Stimulated activated CD4-positive, alpha-beta T cell treated with anti-CD3 and anti-CD28 coated beads, TNF-alpha, amount 100 ng/mL, for 4 hours (primary cell): ENCODE data around the gene SNRNP70.
"Not testable (repeated sequence)": the region's sequence is repeated elsewhere in the genome, so short reads cannot be mapped to it uniquely, and the experiment has no call there.

Experiments used
- DNase-seq, 3 experiments: peaks; one replicate each; pipeline ENCODE4 v3.0.0-alpha.2; 2020; ENCODE audit warnings: low read depth in 3 of 3

Gene SNRNP70

GRCh38 chr19:49085020-49085867 lies at the start of gene SNRNP70:
Gene SNRNP70, plus strand, starts transcription at chr19:49085451. Its CDS starts 964 bp downstream, at chr19:49086415.
- peak; percentile 97 to 99 (median 98) for DNase-seq

- not testable (repeated sequence) for DNase-seq
These were observed 48.4 kb upstream of the SNRNP70 start, which contains the start of gene CGB1 for GRCh38 chr19:49036815-49037214. Gene CGB1, minus strand, starts transcription at chr19:49036895. Its CDS starts 184 bp downstream, at chr19:49036711.

DNA sequence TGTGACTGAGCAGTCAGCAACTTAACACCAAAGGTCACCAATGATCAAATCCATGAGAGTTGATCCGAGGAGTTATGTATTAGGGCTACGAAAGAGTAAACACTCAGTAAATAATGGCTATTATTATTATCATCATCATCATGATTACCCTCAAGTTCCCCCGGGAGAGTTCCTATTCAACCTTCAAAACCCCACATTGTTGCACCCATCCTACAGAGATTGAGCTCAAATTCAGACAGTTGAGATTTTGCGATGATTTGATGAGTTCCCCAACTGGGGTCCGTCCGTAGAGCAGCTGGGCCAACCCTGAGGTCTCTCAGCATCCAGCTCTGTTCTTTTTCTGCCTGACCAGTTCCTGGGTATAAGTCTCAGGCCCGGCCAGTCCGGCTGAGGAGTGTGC lies 47.1 kb upstream of the SNRNP70 start:
- DNase-seq, result not testable (repeated sequence)

DNA sequence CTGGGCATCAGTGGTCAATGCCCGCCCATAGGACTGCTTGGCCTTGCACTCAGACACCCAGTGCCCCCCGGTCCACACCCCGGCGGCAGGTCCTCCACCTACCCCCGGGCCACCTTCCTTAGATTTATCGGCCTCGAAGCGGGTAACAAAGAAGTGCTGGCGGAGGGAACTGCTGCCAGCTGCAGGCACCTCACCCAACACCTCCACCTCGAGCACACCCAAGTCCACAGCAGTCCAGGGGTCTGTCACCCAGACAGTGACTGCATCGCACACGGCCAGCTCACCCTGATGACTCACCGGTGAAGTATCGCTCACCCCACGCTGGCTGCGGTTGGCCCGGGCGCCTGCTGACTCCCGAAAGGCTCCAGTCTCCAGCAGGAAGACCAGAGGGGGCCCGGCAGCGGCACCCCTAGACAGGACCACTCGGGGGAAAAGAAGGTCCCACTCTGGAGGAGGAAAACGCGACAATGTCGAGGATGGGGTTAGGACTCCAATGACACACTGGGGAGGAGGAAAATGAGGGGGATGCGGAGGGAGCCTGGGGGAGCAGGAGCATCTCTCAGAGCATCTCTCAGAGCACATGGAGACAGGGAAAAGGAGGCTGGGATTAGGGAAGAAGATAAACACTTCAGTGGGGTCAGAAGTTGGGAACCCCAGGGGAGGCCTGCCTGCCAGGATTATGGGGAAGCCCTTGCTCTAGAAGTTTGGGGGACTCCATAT lies 46.5 kb upstream of the SNRNP70 start:
- not testable (repeated sequence) for DNase-seq

GRCh38 chr19:49039736-49040135 lies 45.5 kb upstream of the SNRNP70 start:
- DNase-seq, result not testable (repeated sequence)

- DNase-seq, result no peak
These were observed 43.1 kb upstream of the SNRNP70 start for GRCh38 chr19:49042177-49042576.

- not testable (repeated sequence) for DNase-seq
These were observed 42.6 kb upstream of the SNRNP70 start for GRCh38 chr19:49042666-49043065.

DNA sequence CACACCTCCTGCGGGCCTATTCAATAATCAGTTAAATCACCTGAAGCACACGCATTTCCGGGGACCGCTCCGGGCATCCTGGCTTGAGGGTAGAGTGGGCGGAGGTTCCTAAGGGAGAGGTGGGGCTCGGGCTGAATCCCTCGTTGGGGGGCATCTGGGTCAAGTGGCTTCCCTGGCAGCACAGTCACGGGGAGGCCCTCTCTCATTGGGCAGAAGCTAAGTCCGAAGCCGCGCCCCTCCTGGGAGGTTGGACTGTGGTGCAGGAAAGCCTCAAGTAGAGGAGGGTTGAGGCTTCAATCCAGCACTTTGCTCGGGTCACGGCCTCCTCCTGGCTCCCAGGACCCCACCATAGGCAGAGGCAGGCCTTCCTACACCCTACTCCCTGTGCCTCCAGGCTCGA lies 41.7 kb upstream of the SNRNP70 start, which contains the start of gene CGB5:
TSS of gene CGB5 (plus strand) at position 301 of the 400 bp plus-strand sequence. CDS start 362 bp downstream, outside the sequence.
- DNase-seq, result not testable (repeated sequence)

GRCh38 chr19:49049011-49049410 lies 36.2 kb upstream of the SNRNP70 start, which contains the start of gene CGB8:
Gene CGB8, minus strand, starts transcription at chr19:49049111. Its CDS starts 372 bp downstream, at chr19:49048739.
- DNase-seq, result not testable (repeated sequence)

DNA sequence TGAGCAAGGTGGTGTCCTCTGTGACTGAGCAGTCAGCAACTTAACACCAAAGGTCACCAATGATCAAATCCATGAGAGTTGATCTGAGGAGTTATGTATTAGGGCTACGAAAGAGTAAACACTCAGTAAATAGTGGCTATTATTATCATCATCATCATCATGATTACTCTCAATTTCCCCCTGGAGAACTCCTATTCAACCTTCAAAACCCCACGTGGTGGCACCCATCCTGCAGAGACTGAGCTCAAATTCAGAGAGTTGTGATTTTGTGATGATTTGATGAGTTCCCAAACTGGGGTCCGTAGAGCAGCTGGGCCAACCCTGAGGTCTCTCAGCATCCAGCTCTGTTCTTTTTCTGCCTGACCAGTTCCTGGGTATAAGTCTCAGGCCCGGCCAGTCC lies 35.4 kb upstream of the SNRNP70 start:
- DNase-seq, result not testable (repeated sequence)

DNA sequence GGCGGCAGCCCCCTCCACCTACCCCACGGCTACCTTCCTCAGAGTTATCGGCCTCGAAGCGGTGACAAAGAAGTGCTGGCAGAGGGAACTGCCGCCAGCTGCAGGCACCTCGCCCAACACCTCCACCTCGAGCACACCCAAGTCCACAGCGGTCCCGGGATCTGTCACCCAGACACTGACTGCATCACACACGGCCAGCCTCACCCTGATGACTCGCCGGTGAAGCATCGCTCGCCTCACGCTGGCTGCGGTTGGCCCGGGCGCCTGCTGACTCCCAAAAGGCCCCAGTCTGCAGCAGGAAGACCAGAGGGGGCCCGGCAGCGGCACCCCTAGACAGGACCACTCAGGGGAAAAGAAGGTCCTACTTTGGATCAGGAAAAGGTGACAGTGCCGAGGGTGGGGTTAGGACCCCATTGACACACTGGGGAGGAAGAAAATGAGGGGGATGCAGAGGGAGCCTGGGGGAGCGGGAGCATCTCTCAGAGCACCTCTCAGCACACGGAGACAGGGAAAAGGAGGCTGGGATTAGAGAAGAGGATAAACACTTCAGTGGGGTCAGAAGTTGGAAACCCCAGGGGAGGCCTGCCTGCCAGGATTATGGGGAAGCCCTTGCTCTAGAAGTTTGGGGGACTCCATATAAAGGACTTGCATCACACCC lies 34.7 kb upstream of the SNRNP70 start:
- not testable (repeated sequence) for DNase-seq

DNA sequence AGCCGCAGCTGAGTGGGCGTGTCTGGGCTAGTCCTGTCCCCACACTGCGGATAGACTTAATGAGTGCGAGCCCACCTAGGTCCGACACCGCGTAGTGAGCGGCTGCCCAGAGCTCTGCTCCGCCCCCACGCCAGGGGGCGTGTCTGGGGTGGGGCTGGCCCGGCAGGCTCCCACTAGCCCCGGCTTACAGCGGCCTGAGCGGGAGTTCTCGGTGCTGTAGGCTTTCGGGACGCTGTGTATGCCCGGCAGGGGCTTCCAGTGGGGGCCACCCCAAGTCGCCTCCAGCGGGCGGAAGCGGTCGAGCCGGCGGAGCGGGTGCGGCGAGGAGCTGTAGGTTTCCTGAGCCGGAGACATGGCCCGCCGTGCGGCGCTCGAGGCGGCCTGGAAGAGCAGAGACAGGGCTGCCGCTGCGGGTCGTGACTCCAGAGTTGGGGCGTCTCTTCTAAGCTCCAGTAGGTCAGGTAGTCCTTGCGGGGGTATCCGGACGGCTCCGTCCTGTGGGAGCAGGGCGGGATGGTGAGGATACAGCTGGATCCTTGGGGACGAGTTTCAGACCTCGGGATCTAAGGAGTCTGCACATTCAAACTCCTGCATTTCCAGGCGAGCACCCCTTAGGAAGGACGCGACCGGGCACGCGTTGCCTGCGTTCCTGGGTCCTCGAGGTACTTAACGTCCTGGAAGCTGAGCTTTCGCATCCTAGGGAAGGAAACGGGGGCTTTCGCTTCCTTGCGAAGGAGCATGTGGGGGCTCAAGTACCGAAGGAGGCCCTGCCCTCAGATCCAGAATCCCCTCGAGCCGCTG lies 28.9 kb upstream of the SNRNP70 start:
- peak; percentile 18 to 39 (median 36) for DNase-seq

DNA sequence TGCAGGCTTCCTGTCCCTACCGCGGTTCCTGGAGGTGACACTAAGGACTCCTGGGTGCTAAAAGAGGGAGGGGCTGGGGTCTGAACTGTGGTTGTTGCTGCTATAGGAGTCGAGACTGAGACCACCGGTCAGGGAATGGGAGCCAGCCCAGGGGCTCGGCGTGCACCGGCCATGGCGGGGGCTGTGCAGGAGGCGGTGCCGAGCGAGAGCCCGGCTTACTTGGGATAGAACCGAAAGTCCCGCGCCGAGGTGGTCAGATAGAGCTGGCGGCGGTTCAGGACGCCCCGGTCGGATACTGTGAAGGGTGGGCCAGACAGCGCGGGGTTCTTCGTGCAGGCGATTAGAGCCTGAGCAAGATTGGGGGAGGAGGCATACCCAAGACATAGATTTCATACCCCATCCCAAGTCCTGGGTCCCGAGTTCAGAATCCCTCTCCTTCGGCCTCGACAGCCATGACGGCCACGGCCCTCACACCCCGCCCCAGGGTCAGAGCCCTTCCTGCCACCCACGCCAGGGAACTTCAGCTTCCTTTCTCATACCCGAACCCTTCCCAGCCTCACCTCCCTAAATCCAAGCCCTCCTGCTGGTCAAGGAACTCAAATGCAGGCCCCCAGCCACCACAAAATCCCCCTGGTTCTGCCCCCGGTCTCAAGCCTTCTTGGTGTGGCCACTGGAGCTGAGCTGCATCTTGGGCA lies 28.2 kb upstream of the SNRNP70 start:
- not testable (repeated sequence) for DNase-seq

- DNase-seq, result peak in 1 of 3 experiments; percentile 22
These were observed 27.5 kb upstream of the SNRNP70 start, which contains the start of gene CGB7 for GRCh38 chr19:49057636-49058234. Gene CGB7, minus strand, starts transcription at chr19:49057749. Its CDS starts 2,374 bp downstream, at chr19:49055375.

GRCh38 chr19:49058562-49058961 lies 26.7 kb upstream of the SNRNP70 start:
- no peak for DNase-seq

- DNase-seq, result no peak
These were observed 26.2 kb upstream of the SNRNP70 start for GRCh38 chr19:49059053-49059452.

GRCh38 chr19:49061000-49061399 lies 24.3 kb upstream of the SNRNP70 start:
- no peak for DNase-seq

GRCh38 chr19:49061445-49061844 lies 23.8 kb upstream of the SNRNP70 start:
- no peak for DNase-seq

DNA sequence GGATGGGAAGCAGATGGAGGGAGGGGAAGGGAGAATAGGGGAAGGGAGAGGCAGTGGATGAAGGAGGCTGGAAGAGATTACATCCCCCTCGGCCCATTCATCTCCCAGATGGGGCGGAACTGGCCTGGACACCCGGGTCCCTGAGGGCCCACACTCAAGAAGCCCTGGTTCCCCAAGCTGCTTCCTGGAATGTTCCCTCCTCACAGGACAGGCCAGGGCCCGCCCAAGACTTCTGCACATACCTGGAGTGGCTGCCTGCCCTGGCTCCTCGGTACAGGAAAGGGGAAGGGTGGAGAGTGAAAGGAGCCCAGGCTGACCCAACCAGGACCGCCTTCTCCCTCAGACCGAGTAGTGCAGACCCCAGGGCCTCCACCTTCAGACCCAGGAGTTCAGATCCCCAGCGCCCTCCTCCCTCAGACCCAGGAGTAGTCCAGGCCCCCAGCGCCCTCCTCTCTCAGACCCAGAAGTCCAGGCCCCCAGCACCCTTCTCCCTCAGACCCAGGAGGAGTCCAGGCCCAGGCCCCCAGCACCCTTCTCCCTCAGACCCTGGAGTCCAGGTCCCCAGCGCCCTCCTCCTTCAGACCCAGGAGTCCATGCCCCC lies 21.1 kb upstream of the SNRNP70 start:
- no peak for DNase-seq
